Kidney capillary endothelial cell (primary cell): ENCODE data around the gene THSD7A.
A peak's percentile ranks its signal among the peaks of the same experiment; 100 is the strongest.

Experiments
- DNase-seq: peaks from one replicate; pipeline ENCODE4 v3.0.0-alpha.2; 2018; ENCODE audit warnings: low spot score

Gene THSD7A

DNA sequence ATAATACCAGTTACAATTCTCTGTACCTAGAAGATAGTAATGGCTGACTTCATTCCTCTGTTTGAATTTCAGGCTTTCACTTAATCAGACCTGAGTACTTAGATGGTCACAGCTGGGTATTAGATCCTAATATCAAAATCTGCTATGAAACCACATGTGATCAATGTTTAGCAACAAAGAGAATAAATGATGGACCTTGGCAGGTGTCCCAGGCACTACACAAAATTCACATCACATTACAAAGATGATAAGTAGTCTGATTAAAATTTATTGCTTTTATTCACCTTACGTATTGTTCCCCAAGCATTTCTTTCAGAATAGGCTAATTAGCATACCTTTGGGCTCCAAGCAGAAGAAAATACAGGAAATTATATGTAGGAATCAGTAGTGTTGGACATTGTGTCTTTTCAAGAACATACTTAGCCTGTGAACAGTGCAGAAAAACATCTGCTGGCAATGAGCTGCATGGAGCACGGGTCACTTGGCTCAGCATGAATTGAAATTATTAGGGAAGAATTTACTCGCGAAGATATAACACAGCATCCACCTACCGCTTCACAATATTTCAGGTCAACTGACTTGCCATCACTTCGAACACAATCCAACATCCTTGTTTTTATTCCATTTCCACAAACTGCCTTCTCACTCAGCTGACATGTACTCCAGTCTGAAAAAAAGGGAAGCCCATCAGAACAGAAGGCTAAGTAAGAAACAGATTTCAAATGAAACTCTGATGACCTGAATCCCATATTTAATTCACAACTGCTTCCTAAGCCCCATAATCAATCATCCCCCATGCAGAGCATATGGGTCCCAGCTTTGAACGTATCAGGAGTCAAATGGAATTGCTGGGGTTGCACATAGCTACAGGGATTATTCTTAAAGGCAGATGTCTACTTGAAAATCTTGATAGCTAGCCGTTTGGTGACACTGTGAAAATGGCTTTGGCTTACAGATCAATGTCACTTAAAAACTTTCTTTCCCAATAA is 421.0 kb downstream of the THSD7A start:
- DNase-seq: no peak

DNA sequence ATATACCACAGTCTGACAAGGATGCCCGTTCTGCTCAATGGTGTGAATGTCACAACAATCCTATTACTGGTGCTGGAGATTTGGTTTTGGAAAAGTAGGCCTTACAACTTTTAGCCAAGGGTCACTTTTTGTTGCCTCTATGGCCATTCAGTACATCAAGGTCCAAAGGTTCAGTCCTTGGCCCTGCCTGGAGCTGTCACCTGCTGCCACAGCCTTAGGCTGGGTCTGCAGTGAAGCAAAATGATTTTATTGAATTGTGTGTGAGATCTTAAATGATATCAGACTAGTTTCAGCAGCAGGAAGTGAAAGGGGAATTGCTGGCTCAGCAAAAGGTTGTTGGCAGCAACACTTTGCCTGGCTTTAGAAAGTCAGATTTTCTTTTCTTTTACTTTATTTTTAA is 427.6 kb downstream of the THSD7A start:
- no peak for DNase-seq

DNA sequence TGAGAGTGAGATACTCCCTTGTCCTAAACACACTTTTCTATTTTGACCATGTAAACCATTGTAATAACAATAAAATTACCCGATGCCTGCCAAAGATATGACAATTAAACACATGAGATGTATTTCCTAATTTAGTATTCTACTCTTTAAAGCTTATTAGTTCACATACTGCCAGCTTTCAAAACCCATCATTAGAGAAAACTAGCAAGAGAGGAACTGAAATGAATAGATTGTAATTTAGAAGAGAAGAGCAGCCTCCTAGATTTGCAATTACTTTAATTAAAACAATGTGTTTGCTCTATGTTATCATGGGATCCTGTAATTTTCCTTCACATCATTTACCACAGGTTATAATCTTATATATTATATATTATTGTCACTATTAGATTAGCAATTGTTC is 428.2 kb downstream of the THSD7A start:
- DNase-seq: no peak

DNA sequence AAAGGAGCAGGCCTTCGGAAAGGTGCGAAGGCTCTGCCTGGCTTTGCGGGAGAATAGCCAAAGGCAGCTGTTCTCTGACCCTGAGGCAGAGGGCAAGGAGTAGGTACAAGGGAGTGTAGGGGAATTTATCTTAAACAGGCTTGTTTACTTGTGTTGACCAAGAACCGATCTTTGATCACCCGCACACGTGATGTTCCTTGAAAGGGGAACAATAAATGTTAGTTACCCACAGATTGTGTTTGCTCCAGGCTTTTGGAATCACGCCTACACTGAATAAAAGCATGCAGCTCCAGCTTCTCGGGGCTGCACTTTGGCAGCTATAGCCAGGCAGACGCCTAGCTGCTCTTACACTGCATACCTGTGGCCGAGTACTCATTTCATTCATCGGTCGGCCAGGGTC is 437.6 kb downstream of the THSD7A start:
- no peak for DNase-seq

DNA sequence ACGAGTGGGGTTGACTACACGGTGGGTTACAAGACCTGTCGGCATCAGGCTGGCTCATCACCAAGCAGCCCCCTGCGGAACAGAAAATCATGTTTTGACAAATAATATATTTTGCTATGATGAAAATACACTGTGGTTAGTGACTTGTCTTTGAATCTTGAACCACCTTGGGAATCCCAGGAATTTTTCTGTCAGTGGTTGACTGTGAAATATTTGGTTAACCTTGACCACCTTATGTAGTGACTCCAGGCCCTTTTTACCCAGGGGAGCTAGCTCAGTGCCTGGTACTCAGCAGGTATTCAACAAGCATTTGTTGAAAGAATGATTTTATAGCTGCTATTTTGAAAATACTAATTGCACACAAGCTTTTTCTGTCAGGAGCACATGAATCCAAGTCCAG is 452.4 kb downstream of the THSD7A start:
- no peak for DNase-seq

DNA sequence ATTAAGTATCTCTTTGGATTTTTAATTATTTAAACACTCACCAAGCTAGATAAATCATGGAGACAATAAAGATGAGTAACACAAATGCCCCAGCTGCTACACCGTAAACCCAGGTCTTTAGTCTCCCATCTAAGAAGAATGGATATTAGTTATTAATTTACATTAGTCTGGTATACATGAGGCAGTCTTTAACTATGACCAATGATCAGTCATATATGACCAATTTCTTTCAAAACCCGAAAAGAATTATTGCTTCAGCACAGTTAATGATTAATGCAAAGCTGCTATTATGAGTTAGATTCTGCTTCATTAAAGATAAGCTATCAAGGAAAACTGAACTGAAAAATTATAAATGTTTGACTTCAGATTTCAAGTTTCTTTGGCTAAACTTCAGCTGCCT is 455.5 kb downstream of the THSD7A start:
- DNase-seq: no peak

DNA sequence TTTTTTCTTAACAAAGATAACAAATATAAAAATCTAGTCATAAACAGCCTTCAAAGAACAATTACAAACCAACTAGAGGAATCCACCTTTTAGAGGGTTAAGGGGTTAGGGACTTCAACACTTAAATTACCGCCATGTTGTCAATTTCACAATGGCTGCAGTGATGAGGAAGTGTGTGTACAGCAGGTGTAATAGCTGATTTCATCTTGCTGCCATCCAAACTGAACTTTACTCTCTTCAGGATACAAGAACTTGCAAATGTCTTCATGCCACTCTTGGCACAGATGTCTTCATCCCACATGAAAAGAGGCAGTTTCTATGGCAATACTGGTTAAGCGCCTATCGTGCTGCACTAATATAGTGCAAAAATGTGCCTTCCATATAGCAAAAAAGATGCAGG is 457.4 kb downstream of the THSD7A start:
- no peak for DNase-seq

DNA sequence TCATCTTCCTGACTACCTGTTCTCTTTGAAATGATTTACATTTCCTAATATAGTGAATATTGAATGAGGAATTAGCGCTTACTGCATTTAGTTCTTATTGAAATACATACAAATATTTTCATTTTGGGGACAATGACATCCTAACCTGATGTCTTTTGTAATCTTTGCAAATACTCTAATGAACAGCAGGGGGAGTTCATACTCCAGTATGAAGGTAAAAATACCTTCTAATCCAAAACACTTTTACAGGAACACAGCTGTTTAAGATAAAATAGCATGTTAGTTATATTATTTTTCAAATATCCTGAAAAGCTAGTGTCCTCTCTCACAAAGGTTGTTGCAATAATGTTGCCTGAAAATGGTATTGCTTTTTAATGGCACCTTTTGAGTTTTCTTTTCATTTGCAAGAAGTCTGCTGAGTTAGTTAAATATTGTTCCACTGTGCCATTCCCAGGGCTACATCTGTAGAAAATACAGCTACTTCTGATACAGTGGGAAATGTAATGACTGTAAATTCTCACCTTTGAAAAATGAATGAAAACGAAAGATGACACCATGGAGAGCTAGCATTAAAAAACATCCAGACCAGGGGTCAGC is 458.4 kb downstream of the THSD7A start:
- DNase-seq: peak; percentile 24

DNA sequence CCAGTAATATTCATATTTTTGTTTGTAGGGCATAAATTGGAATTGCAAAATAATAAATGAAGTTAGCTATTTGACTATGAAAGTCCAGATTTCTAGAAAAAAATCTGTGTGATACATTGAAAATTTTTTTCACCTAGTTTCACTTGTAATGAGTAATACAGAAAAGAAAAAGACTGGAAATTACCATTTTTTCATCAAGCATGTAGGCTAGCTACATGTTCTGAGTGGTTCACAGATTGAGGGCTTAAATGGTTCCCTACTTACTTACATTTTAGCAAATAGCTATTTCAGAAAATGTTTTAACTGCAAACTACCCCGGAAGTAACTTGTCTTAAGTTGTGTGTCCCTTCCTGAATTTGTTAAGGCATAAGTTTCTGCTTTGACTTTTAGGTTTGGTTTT is 462.3 kb downstream of the THSD7A start:
- no peak for DNase-seq

DNA sequence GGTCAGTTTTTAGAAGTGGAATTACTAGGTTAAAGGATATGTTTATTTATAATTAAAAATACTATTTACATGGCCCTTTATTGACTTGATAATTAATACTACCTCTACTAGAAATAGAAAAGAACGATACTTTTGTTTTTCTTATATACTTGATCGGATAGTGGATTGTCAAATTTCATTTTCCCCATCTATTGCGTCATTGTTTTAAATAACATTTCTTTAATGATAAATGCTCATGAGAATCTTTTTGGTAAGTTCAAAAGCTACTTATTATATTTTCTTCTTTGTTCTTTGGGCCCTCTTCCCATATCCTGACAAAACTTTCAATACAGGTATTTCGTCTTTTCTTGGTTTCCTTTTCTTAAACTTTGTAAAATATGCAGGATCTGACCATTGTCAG is 465.9 kb downstream of the THSD7A start:
- no peak for DNase-seq

DNA sequence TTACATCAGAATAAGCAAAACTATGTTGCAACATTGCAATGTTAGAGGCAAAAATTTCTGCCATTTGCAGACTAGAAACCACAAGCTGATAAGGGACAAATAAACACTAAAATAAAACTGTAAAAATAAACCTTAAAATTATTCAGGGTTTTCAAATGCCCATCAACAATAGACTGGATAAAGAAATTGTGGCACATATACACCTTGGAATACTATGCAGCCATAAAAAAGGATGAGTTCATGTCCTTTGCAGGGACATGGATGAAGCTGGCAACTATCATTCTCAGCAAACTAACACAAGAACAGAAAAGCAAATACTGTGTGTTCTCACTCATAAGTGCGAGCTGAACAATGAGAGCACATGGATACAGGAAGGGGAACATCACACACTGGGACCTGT is 473.4 kb downstream of the THSD7A start:
- no peak for DNase-seq

DNA sequence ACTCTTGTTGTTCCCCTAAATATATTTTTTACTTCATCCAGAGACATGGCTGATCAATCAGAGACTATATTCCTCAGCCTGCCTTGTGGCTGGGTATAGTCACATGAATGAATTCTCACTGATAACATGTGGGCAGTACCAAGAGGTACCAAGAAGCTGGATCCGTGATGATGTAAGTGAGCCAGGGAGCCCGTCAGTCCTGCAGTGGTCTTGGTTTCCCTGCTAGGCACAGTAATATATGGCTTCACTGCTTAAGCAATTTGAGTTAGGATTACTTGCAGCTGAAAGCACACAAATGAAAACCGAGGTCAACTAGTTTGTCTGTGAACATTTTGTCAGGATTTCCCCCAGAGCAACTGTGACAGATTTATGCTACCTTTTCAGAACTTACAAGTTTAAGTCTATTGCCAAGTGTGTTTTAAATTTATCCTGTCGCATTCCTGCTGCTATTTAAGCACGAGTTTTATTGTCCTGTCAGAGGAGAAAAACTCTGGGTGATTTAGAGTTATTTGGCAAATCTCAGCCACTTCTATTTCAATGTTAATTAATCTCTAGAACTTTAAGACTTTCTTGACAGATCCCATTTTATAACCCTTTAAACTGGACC is 476.5 kb downstream of the THSD7A start:
- no peak for DNase-seq

DNA sequence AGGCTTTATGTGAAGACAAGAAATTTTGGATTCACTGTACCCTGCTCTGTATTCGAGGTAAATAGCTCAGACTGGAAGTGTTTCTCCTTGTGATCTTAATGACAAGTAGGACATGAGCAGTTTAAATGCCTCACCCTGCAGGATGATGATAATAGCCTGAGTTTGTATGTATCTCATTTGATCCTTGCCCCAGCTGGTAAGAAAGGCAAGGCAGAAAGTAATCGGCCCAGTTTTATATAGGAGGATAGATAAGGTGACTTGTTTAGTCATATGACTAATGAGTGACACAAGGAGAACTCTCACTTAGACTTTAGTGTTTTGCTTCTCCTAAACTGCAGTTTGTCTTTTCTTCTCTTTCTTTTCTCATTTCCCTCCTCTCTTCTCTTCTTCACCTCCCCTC is 485.7 kb downstream of the THSD7A start:
- DNase-seq: no peak

DNA sequence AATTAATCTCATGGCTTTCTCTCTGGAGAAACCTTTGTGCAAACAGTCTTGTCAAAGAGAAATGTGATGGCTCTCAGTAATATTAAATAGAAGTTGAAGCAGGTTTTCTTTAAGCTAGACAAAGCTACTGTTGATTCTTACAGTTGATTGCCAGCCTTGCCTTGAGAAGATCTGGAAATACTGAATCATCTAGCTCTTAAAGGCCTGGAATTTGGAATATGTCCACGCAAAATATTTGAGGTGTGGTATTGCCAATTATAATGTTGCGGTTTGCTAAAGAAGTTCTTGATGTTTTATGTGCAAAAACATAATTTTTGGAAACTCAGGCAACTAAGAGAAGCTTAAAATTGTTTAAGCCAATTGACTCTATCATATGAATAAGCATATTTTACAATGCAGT is 486.4 kb downstream of the THSD7A start:
- no peak for DNase-seq

DNA sequence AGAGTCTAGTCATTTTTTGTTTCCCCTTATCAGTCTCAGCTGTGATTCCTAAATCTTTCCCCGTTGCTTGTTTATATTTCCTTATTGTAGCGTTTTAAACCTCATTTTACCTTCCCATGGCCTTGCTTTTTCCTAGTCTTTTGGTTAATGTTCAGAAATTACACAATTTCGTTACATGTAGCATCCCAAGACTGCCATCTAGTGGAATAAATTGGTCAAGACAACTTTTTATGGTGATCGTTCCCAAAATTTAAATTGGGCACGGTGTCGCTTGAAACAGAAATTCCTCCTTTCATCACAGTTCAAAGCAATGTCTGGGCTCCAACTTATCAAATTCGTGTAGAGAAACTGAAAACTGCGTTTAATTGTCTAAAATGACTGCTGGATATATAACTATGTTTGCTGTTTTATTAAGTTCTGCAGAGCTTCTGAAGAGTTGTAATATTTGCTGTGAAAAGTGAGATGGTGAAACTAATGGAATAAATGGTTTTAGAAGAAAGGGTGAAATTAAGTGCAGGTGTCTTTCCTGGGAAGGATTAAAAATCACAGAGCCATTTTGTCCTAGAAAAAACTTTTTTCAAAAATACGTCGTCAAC is 488.1 kb downstream of the THSD7A start:
- peak; percentile 55 for DNase-seq

DNA sequence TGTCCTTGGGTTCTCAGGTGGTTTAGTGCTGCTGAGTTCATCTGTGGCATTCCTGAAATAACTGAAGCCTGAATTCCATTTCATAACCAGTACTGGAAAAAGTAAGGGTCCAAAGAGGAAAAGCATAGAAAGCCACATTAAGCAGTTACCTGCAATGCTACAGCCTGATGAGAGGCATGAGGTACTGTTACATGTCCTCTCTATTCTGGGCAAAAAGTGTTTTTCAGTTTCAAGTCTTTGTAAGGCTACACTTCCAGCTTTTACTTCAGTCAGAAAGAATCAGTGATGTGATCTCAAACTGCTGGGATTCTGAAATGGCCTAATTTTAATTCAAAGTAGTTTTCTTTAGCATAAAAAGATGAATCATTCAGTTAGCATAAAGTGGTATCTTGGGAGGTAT is 488.9 kb downstream of the THSD7A start:
- DNase-seq: no peak

DNA sequence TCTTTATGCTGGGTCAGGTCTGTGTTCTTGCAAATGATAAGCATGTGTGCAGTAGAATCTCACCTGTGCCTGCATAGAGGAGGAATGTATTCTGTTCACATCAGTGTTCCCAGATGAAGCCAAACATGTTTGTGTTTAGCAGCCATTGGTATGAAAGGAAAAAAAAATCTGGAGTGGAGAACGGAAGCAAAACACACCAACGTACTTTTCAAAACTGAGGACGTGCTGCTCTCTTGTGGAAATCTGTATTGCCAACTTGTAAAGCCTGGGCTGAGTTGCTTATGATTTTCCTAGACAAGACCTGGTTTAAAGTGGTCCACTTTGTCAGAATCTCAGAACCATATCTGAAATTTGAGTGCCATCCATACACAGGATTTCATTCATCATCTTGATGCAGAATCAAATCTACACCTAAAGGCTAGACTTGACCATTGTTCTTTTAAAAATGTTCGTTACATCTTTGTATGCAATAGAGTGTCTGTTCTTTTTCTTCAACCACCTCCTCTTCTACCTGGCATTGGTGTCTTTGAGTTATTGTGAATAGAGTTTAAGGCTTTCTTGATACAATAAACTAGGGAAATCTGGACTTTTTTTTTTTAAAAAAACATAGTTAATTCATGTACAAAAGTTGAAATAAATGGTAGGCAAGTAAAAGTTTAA is 490.6 kb downstream of the THSD7A start:
- no peak for DNase-seq

DNA sequence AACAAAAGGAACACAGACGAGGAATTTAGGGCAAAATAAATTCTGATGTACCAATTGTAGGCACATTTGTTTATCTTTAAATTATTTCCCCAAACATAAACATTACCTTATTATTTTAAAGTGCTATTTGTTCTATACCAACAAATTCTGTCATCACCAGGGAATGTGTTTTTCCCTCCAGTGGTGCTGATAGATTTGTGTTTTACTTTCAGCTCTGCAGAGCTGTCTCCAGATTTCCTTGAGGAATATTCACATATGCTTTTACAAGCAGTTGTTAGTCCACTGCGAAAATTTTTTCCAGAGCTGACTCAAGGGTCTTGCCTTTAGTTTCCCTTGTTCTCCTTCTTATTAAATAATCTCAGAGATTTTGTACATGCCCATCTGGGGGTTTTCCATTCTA is 495.6 kb downstream of the THSD7A start:
- DNase-seq: no peak

DNA sequence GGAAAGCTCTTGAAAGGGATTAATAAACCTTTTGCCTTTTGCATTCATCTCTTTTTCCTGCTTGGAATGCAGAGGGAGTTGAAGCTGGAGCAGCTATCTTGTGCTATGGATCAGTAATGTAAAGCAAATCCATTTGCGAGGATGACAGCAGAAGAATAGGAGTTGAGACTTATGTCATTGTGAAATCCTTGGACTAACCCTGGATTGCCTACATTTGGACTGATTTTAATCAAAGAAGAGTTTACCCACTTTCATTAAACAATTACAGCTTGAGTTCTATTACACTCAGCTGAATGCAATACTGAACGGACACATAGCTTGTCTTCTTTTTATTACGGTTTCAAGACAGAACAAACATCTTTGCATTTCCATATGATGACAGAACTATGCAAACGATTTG is 496.1 kb downstream of the THSD7A start:
- no peak for DNase-seq

DNA sequence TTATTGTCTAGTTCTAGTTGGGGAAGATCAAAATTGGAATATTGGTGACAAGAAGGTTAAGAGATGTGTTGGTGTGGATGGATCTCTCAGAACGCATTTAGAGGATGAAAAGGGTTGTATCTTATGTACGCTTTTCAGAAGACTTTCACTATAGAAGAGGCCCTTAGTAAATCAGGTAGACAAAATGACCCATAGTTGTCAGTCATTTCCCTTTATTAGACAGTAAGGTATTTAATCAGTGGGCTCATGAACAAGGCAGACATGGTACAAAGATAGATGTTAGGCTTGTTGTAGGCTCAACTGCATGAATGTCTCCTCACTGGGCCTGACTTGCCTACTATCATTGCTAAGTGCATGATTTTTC is 499.2 kb downstream of the THSD7A start:
- DNase-seq: no peak

DNA sequence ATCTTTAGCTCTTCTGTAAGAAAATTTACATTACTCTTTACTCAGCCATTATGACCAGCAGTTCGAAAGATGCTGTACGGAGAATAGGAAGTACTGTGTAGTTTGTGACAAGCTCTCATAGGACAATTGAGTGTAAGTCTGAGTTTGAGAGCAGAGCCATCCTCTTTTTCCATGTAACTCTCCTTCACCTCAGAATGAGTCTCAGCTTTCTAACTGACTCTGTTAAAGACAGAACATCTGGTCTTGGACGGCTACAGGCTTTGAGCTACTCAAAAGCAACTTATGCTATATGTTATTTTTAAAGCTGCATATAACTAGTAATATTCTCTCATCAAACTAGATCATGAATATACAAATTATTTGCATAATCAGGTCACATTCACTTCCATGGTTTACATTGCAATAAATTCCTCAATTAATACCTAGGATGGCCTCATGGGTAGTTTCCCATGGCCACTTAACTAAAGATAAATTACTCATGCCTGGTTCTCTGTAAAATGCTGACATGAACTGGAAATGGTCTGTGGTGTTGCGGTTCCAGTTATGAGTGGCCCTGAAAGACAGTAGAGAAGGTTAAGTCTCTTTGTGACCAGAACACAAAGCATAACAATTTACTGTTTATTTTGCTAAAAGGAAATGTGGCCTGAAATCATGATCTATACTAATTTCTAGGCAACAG is 499.7 kb downstream of the THSD7A start:
- no peak for DNase-seq
